K562 (cell line): ENCODE measurements around the gene IFT122. TPM values are rescaled to one million over a fixed set of nuclear protein-coding genes. Genes with fewer than 3 reads are reported as not detected.

ENCODE experiments used
- CC2D1A ChIP-seq: fragments of 450-650 bp; IDR thresholded peaks from 2 replicates; pipeline ENCODE4 v1.6.1; 2017; ENCODE audit warnings: mild to moderate bottlenecking
- CREB3 ChIP-seq: fragments of 450-650 bp; conservative IDR thresholded peaks from 2 replicates; pipeline ENCODE4 v1.6.1; 2016; ENCODE audit warnings: missing genetic modification characterization, low read depth, mild to moderate bottlenecking, missing compliant biosample characterization, moderate library complexity
- GABPB1 ChIP-seq: sonication (generic); formaldehyde crosslinking; IDR thresholded peaks from 2 replicates; pipeline ENCODE4 v1.8.0; 2022; ENCODE audit warnings: mild to moderate bottlenecking, missing genetic modification reagents
- HNRNPUL1 ChIP-seq: fragments of 200-400 bp; formaldehyde crosslinking; IDR thresholded peaks from 2 replicates; pipeline ENCODE4 v1.6.1; 2017; ENCODE audit warnings: low read length
- HOXB6 ChIP-seq: fragments of 250-450 bp; sonication (Bioruptor Pico); IDR thresholded peaks from 2 replicates; pipeline ENCODE4 v1.5.1; 2022; ENCODE audit warnings: mild to moderate bottlenecking, borderline replicate concordance
- JUND ChIP-seq, 2 experiments: IDR thresholded peaks; 2 replicates in 1 of 2; 3 replicates in 1 of 2; pipeline ENCODE4 v1.6.1; 2011; ENCODE audit warnings: borderline replicate concordance in 2 of 2, low read depth in 2 of 2, low read length in 2 of 2, improper control_type of control experiment in 1 of 2, missing biosample characterization in 1 of 2, missing genetic modification characterization in 1 of 2, missing genetic modification reagents in 1 of 2
- KAT8 ChIP-seq: fragments of 450-650 bp; IDR thresholded peaks from 2 replicates; pipeline ENCODE4 v1.6.1; 2016; ENCODE audit warnings: low read depth, mild to moderate bottlenecking
- MECOM ChIP-seq: fragments of 250-450 bp; sonication (Bioruptor Pico); IDR thresholded peaks from 2 replicates; pipeline ENCODE4 v1.8.0; 2022; ENCODE audit warnings: inconsistent platforms
- PML ChIP-seq: IDR thresholded peaks from 2 replicates; pipeline ENCODE4 v1.6.1; 2012; ENCODE audit warnings: low read length, inconsistent platforms
- PTBP1 ChIP-seq: fragments of 200-400 bp; formaldehyde crosslinking; IDR thresholded peaks from 2 replicates; pipeline ENCODE4 v1.6.1; 2017; ENCODE audit warnings: low read depth, low read length
- SNIP1 ChIP-seq: fragments of 450-650 bp; IDR thresholded peaks from 2 replicates; pipeline ENCODE4 v1.7.1; 2017; ENCODE audit warnings: low read depth, mild to moderate bottlenecking
- TAF15 ChIP-seq: fragments of 200-400 bp; formaldehyde crosslinking; IDR thresholded peaks from 2 replicates; pipeline ENCODE4 v1.6.1; 2017; ENCODE audit warnings: mild to moderate bottlenecking, low read depth, low read length, moderate library complexity
- TCF7L2 ChIP-seq: fragments of 150-350 bp; IDR thresholded peaks from 2 replicates; pipeline ENCODE4 v1.6.1; 2016; ENCODE audit warnings: low read depth, mild to moderate bottlenecking, low read length, moderate library complexity
- XRCC5 ChIP-seq: fragments of 200-400 bp; formaldehyde crosslinking; IDR thresholded peaks from 2 replicates; pipeline ENCODE4 v1.6.1; 2017; ENCODE audit warnings: low read depth, mild to moderate bottlenecking, low read length
- YBX1 ChIP-seq: fragments of 450-650 bp; IDR thresholded peaks from 2 replicates; pipeline ENCODE4 v1.7.1; 2016; ENCODE audit warnings: mild to moderate bottlenecking
- ZBTB8A ChIP-seq: fragments of 450-650 bp; IDR thresholded peaks from 2 replicates; pipeline ENCODE4 v1.6.1; 2018; ENCODE audit warnings: mild to moderate bottlenecking, moderate library complexity; ENCODE audit not compliant: partially characterized antibody
- ZC3H4 ChIP-seq: sonication (generic); formaldehyde crosslinking; IDR thresholded peaks from 2 replicates; pipeline ENCODE4 v1.9.0; 2021; ENCODE audit warnings: missing genetic modification reagents, borderline replicate concordance
- ZNF140 ChIP-seq: fragments of 250-450 bp; sonication (Bioruptor Pico); IDR thresholded peaks from 2 replicates; pipeline ENCODE4 v1.8.0; 2021; ENCODE audit warnings: moderate library complexity, mild to moderate bottlenecking, inconsistent platforms
- ZNF354B ChIP-seq: fragments of 250-450 bp; sonication (Bioruptor Pico); IDR thresholded peaks from 2 replicates; pipeline ENCODE4 v1.4.0; 2020
- ZZZ3 ChIP-seq: fragments of 450-650 bp; IDR thresholded peaks from 2 replicates; pipeline ENCODE4 v1.6.1; 2016; ENCODE audit warnings: antibody characterized with exemption, mild to moderate bottlenecking, moderate library complexity
- polyA plus RNA-seq, 8 experiments: library from polyadenylated mRNA; depleted of rRNA in 4 of 8; stranded (reverse) in 5 of 8; unstranded in 3 of 8; fragments of >200 nt; fragmentation: Nextera tagmentation in 2 of 8; fragmentation: Illumina TruSeq in 1 of 8; extraction: Ambion mirVana in 2 of 8; extraction: Trizol in 1 of 8; gene quantifications; 2 replicates each; pipeline versions ENCODE4 v1.2.1 to v1.2.3, GENCODE V29; 2011 to 2014; ENCODE audit warnings: inconsistent platforms in 1 of 8, missing spikeins in 1 of 8
- total RNA-seq, 7 experiments: library from RNA; depleted of rRNA in 6 of 7; stranded (reverse); fragments of >200 nt in 6 of 7; fragmentation: Illumina TruSeq in 2 of 7; extraction: Trizol in 2 of 7; gene quantifications; 2 replicates each; pipeline versions ENCODE4 v1.2.1 to v1.2.3, GENCODE V29; 2011 to 2021; ENCODE audit warnings: low replicate concordance in 1 of 7
- TF ChIP-seq, protein P1 (sequence below): sonication (generic); formaldehyde crosslinking; IDR thresholded peaks from 2 replicates; pipeline ENCODE4 v1.9.0; 2022; ENCODE audit warnings: mild to moderate bottlenecking, missing genetic modification reagents
- TF ChIP-seq, protein P2 (sequence below), 2 experiments: IDR thresholded peaks; 2 replicates each; pipeline ENCODE4 v1.6.1; 2011; ENCODE audit warnings: borderline replicate concordance in 1 of 2, control low read depth in 1 of 2, low read depth in 1 of 2, low read length in 1 of 2, mild to moderate bottlenecking in 1 of 2, mixed read lengths in 1 of 2, moderate library complexity in 1 of 2; ENCODE audit not compliant: insufficient read depth in 1 of 2, insufficient read length in 1 of 2, poor library complexity in 1 of 2, severe bottlenecking in 1 of 2; ENCODE audit errors: extremely low read depth in 1 of 2
- TF ChIP-seq, protein P3 (sequence below): sonication (generic); formaldehyde crosslinking; IDR thresholded peaks from 2 replicates; pipeline ENCODE4 v1.8.0; 2022; ENCODE audit warnings: missing genetic modification reagents, mild to moderate bottlenecking, borderline replicate concordance

The IFT122 gene
- total and polyA plus RNA-seq, 9 of the 15 experiments (the other 6 are each of a cell fraction or from before 2014, with no cell fraction given), result 2.4 to 11.5 (median 7.7) TPM

GRCh38 chr3:129439817-129440617 lies at the start of gene IFT122, which contains the start of gene MBD4 (continued):
- TF ChIP-seq, protein P1, sequence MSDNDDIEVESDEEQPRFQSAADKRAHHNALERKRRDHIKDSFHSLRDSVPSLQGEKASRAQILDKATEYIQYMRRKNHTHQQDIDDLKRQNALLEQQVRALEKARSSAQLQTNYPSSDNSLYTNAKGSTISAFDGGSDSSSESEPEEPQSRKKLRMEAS, result peak; percentile 59
- TF ChIP-seq ZC3H4 (CRISPR knock-in tag) (no peak), ZNF140 (CRISPR knock-in tag) (no peak), XRCC5 (0 out of 2 replicates have a peak, but pooled peaks have one; percentile 14), TCF7L2 (no peak), SNIP1 (no peak), YBX1 (no peak), KAT8 (no peak), ZNF354B (CRISPR knock-in tag) (no peak), MECOM (CRISPR knock-in tag) (no peak), CREB3 (tag) (no peak), PML (0 out of 2 replicates have a peak, but pooled peaks have one; percentile 22), CC2D1A (no peak), PTBP1 (no peak), TAF15 (no peak), HOXB6 (CRISPR knock-in tag) (no peak; the same call in 1 of the 2 replicates), JUND (IDR thresholded peaks at IDR 0.05; ENCODE audit: borderline replicate concordance, low read depth, low read length) (no peak), JUND (tag; IDR thresholded peaks at IDR 0.05; ENCODE audit: borderline replicate concordance, low read depth, low read length) (no peak; the same call in 2 of the 3 replicates), HNRNPUL1 (no peak), ZBTB8A (no peak), ZZZ3 (no peak), GABPB1 (CRISPR knock-in tag) (peak; percentile 62; the same call in 1 of the 2 replicates)
- TF ChIP-seq, protein P2, sequence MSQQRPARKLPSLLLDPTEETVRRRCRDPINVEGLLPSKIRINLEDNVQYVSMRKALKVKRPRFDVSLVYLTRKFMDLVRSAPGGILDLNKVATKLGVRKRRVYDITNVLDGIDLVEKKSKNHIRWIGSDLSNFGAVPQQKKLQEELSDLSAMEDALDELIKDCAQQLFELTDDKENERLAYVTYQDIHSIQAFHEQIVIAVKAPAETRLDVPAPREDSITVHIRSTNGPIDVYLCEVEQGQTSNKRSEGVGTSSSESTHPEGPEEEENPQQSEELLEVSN (IDR thresholded peaks at IDR 0.05; ENCODE audit: borderline replicate concordance in 1 of 2, extremely low read depth in 1 of 2, insufficient read depth in 1 of 2, insufficient read length in 1 of 2, low read depth in 1 of 2, low read length in 1 of 2, poor library complexity in 1 of 2, severe bottlenecking in 1 of 2), result peak; percentile 80 to 86
- TF ChIP-seq, protein P3, sequence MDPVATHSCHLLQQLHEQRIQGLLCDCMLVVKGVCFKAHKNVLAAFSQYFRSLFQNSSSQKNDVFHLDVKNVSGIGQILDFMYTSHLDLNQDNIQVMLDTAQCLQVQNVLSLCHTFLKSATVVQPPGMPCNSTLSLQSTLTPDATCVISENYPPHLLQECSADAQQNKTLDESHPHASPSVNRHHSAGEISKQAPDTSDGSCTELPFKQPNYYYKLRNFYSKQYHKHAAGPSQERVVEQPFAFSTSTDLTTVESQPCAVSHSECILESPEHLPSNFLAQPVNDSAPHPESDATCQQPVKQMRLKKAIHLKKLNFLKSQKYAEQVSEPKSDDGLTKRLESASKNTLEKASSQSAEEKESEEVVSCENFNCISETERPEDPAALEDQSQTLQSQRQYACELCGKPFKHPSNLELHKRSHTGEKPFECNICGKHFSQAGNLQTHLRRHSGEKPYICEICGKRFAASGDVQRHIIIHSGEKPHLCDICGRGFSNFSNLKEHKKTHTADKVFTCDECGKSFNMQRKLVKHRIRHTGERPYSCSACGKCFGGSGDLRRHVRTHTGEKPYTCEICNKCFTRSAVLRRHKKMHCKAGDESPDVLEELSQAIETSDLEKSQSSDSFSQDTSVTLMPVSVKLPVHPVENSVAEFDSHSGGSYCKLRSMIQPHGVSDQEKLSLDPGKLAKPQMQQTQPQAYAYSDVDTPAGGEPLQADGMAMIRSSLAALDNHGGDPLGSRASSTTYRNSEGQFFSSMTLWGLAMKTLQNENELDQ (CRISPR knock-in tag), result no peak
